HG03060 (cell line): ENCODE results near the gene ECE1.
"Not testable (repeated sequence)": the region's sequence is repeated elsewhere in the genome, so short reads cannot be mapped to it uniquely, and the experiment has no call there.

Source experiments
- ATAC-seq: cut with Tn5 transposase; IDR thresholded peaks from one replicate; pipeline ENCODE4 v1.9.1; 2021; ENCODE audit warnings: low read depth, moderate number of reproducible peaks; ENCODE audit not compliant: unreplicated experiment

The ECE1 gene

GRCh38 chr1:21233490-21233889, 56.8 kb downstream of the ECE1 start:
- ATAC-seq: no peak

GRCh38 chr1:21232044-21232443, 58.2 kb downstream of the ECE1 start:
- no peak for ATAC-seq

- no peak for ATAC-seq
These were observed 60.8 kb downstream of the ECE1 start for GRCh38 chr1:21229246-21230000.

GRCh38 chr1:21228224-21228623, 62.0 kb downstream of the ECE1 start:
- ATAC-seq: not testable (repeated sequence)

GRCh38 chr1:21225065-21225464, 65.2 kb downstream of the ECE1 start:
- no peak for ATAC-seq

GRCh38 chr1:21220815-21221214, 69.4 kb downstream of the ECE1 start:
- ATAC-seq: no peak

GRCh38 chr1:21219674-21220073, 70.6 kb downstream of the ECE1 start:
- ATAC-seq: no peak

- no peak for ATAC-seq
These were observed 72.3 kb downstream of the ECE1 start for GRCh38 chr1:21217812-21218596.

GRCh38 chr1:21216835-21217811, 73.1 kb downstream of the ECE1 start:
- no peak for ATAC-seq

- ATAC-seq: no peak
These were observed 78.1 kb downstream of the ECE1 start for GRCh38 chr1:21212126-21212525.

GRCh38 chr1:21208137-21208700, 82.0 kb downstream of the ECE1 start:
- not testable (repeated sequence) for ATAC-seq

GRCh38 chr1:21206117-21206516, 84.1 kb downstream of the ECE1 start:
- ATAC-seq: no peak

GRCh38 chr1:21205416-21205815, 84.8 kb downstream of the ECE1 start:
- no peak for ATAC-seq

- no peak for ATAC-seq
These were observed 88.6 kb downstream of the ECE1 start for GRCh38 chr1:21201650-21202049.

- ATAC-seq: not testable (repeated sequence)
These were observed 89.0 kb downstream of the ECE1 start for GRCh38 chr1:21201238-21201637.

GRCh38 chr1:21200767-21201166, 89.5 kb downstream of the ECE1 start:
- ATAC-seq: no peak

- ATAC-seq: no peak
These were observed 91.3 kb downstream of the ECE1 start for GRCh38 chr1:21198929-21199328.

GRCh38 chr1:21192871-21193270, 97.4 kb downstream of the ECE1 start:
- ATAC-seq: no peak

GRCh38 chr1:21192284-21192683, 98.0 kb downstream of the ECE1 start:
- ATAC-seq: no peak

GRCh38 chr1:21190771-21191170, 99.5 kb downstream of the ECE1 start:
- ATAC-seq: not testable (repeated sequence)
